ENCODE data around the gene FRAT1.

- no peak for TF ChIP-seq CTCF (IDR thresholded peaks at IDR 0.05; ENCODE audit: low read length)
- no peak for TF ChIP-seq EZH2 (IDR thresholded peaks at IDR 0.05; ENCODE audit: borderline replicate concordance, low read length)
These were observed 10.7 kb downstream of the FRAT1 start for GRCh38 chr10:97329766-97330165.
